HG03342 (cell line): ENCODE data around the gene LRRC74B.

ENCODE experiments used
- ATAC-seq: cut with Tn5 transposase; IDR thresholded peaks from one replicate; pipeline ENCODE4 v1.9.1; 2021; ENCODE audit warnings: mild to moderate bottlenecking, moderate library complexity; ENCODE audit not compliant: unreplicated experiment

LRRC74B gene

GRCh38 chr22:21100149-21101032 lies 54.6 kb downstream of the LRRC74B start:
- no peak for ATAC-seq

- ATAC-seq: no peak
Measured at GRCh38 chr22:21101877-21102638, 56.3 kb downstream of the LRRC74B start.

- no peak for ATAC-seq
Measured at GRCh38 chr22:21102659-21103267, 57.0 kb downstream of the LRRC74B start.

- no peak for ATAC-seq
Measured at GRCh38 chr22:21103633-21104032, 57.9 kb downstream of the LRRC74B start.

DNA sequence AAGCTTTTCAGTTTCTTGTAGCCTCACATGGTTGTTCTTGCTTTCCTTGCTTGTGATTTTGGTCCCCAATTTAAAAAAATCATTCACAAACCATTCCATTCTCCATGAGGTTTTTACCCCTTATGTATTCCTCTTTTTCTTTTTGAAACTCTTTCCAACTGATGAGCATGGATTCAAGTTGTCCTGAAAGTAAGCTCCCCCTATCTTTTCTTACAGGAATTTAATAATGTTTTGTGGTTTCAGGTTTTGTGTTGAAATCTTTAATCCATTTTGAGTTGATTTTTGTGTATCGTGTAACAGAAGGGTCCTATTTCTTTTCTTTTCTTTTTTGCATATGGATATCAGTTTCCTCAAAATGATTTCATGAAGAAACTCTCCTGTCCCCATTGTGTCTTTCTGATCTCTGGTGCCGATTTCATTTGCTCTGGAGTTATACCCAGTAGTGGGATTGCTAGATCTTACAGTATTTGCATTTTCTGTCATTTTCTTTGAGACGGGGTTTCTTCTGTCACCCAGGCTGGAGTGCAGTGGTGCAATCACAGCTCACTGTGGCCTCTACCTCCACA lies 58.5 kb downstream of the LRRC74B start:
- ATAC-seq: no peak

- no peak for ATAC-seq
Measured at GRCh38 chr22:21105294-21105693, 59.5 kb downstream of the LRRC74B start.

DNA sequence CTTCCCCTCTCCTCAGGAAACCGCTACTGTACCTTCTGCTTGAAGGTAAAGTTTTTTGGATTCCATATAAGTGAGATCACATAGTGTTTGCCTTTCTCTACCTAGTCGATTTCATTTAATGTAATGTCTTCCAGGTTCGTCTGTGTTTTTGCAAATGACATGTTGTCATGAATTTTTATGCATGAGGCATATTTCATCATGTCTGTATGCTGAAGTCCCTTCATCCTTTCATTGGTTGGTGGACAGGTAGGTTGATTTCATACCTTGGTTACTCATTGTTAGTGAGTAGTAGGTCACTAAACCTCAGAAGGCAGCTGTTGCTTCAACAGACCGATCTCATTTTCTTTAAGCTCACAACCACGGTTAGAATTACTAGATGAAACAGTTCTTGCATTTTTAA lies 60.3 kb downstream of the LRRC74B start:
- no peak for ATAC-seq

- ATAC-seq: no peak
Measured at GRCh38 chr22:21108379-21109115, 62.8 kb downstream of the LRRC74B start.
